Stimulated activated CD8-positive, alpha-beta memory T cell treated with anti-CD3 and anti-CD28 coated beads, Interleukin-15, amount 100 ng/mL, for 24 hours (primary cell): ENCODE measurements around the gene CACNG1.

ENCODE experiments used
- DNase-seq: peaks from one replicate; pipeline ENCODE4 v3.0.0-alpha.2; 2020; ENCODE audit warnings: low read depth

CACNG1 gene, protein sequence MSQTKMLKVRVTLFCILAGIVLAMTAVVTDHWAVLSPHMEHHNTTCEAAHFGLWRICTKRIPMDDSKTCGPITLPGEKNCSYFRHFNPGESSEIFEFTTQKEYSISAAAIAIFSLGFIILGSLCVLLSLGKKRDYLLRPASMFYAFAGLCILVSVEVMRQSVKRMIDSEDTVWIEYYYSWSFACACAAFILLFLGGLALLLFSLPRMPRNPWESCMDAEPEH

DNA sequence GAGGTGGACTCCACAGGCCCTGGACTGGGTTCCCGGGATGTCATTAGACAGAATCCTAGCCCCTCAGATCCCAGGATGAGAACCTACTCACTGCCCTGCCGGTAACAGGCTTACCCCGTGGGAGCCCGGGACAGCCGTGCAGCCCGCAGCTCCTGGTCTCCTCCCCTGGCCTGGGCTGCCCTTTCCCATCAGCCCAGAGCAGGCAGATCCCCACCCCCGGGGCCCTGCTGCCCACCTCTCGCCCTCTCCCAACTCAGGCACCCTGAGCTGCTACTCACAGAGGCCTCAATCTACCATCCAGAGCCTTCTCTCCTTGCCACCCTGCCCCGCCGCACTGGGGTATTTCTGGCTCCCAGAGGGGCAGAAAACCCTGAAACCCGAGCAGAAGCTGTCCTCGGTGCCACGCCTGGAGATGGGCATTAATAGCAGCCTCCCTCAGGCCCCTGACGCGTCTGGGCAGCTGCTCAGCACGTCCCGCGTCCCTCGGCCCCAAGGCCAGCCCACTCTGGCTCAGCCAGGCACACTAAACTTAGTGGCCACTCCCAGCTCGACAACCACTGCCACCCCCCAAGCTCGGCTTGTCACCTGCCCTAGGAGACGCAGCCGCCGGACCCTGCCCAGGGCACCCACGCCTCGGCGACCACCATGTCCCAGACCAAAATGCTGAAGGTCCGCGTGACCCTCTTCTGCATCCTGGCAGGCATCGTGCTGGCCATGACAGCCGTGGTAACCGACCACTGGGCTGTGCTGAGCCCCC lies at the start of gene CACNG1:
Gene CACNG1 (plus strand): TSS at position 539 of the 757 bp plus-strand sequence. CDS start 107 bp downstream, at position 646.
- no peak for DNase-seq

DNA sequence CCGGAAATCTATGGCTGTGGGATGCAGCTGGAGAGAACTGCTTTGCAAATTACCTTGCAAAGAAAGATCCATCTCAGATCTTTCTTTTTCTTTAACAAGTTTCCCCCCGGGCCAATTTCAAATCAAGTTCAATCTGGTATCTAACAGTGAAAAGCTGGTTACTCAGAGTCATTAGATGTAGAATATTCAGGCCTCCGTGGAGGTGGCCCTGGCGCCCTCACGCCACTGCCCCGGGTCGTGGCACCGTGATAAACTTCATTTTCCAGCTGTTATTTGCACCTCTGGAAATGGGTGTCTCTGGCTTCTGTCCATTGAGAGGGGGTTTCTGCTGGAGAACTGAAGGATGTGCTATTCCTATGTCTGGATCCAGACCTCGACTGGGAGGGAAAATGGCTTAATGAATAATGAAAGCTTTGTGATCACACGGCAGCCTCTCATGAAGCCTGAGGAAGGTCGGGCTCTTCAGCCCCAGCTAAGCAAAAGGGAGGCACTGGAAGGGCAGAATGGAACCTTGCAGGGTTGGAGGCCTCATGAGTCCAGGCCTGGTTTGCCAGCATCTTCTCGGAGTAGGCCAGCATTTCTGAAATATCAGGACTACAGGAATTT lies 49.3 kb upstream of the CACNG1 start:
- DNase-seq: no peak

DNA sequence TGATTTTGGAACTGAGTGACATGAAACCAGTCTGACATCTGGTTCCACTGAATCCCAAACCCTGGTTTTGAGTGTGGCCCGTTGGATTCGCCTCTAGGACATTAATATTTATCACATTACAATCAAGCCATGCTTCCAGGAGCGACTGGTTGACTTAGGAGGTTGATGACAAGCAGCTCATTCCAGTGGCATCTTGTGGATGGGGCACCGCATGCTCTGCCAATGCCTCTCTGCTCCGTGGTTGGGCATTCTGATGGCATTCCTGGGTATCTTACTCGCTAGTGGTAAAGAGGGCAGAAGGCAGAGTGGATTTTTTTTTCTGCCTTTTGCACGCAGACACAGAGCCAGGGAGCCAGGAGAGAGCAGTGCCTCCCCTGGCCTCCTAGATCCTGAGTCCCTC lies 48.4 kb upstream of the CACNG1 start:
- no peak for DNase-seq

DNA sequence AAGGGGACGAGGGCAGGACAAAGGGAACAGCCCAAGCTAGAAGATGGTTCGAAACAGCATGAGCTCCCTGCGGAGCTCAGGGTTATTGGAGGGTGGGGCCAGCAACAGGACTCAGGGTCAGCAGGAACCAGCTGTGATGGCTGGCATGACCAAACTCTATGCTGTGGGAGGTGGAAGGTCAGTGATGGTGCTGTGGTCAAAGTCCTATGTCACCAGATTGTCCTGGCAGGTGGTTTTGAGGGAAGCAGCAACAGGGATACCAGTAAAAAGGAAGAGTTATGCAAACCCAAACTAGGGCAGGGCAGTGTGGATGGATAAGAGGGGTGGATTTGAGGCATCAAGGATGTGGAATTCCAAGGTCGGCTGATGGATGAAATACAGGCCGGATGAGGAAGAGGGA lies 47.4 kb upstream of the CACNG1 start:
- DNase-seq: no peak

DNA sequence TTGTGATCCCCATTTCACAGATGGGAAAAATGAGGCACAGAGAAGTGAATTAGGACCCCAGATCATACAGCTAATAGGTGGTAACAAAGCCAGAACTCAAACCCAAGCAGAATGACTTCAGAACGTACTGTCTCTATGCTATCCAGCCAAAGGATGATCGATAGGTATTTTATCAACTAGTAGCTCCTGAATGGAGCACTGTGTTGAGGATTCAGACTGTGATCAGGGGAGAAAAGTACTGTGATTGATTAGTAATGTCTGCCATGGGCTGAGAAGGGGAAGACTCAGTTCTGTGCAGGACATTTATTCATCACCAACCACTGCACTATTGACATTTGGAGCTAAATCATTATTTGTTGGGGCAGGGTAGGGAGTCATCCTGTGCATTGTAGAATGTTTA lies 41.1 kb upstream of the CACNG1 start:
- DNase-seq: no peak

DNA sequence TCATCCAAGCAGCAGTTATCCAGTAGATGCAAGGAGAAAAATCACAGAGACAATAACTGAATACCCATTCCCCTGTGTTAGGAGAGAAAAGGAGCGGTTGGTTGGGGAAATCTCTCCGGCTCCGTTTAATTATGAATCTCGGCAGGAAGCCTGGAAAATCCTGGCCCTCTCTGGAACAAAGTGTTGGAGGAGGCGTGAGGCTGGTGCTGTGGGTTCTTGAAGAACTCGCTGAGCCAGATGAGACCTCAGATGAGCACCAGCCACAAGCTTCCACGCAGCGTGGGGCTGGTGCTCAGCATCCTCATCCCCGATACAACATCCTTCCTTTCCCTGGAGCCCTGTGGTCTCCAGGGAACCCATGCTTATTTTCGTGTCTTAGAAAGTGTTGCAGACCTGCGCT lies 40.2 kb upstream of the CACNG1 start:
- DNase-seq: no peak

DNA sequence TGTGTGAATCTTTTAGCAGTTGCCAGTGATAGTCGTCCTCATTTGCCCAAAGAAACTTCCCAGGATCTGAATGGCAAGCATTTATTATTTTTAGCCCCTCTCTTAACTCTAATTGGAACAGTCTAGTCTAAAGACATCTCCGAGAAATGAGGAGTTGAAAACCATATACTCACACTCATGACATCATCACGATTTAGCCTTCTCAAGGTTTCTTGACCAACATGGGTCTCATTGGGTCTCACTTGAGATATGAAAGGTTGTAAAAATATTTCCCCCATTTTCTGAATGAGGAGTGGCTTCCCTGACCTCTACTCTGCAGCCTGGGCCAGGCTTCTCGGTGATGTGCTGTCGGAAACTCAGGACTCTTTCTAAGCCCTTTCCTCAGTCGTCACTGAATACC lies 37.1 kb upstream of the CACNG1 start:
- DNase-seq: no peak

DNA sequence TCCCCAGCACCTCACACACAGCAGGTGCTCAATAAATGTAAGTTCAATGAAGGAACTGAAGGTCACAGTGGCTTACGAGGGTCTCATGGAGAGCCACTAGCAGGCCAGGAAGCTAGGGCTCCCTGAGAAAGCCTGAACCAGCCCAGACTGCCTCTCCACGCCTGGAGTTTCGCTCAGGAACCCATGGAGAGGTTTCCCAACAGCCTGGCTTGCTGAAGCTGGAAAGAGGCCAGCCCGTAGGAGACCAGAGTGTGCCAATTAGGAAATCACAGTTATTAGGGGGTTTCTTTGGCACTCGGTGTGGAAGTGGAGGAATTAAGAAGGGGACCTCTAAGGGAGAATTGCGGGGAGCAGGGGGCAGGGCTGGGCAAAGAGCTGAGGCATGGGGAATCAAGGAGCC lies 36.3 kb upstream of the CACNG1 start:
- DNase-seq: no peak

DNA sequence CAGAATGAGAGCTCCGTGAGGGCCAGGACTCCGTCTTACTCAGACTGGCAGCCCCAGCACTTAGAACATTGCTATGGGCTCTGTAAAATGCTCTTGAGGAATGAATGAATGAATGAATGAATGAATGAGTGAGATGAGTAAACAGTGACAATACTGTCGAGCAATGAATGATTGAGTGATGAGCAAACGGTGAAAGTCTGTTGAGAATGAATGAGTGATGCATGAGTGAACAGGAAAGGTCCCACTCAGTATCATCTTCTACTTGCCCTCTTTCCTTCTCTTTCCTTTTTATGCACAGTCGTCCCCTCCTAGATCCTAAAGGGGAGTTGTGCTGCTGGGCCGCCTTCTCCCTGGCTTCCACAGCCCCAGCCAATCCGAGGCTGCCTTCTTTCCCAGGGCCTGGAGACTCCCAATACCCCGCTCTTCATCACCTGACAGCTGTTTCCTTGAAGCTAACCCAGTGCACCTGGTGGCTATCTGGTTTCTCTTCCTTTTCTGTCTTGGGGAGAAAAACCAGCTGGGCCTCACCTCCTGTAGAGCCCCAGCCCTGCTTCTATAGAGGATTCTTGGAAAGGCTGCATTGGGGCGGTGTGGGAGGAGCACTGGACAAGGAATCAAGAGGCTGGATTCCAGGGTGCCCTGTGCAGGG lies 32.7 kb upstream of the CACNG1 start:
- DNase-seq: no peak

DNA sequence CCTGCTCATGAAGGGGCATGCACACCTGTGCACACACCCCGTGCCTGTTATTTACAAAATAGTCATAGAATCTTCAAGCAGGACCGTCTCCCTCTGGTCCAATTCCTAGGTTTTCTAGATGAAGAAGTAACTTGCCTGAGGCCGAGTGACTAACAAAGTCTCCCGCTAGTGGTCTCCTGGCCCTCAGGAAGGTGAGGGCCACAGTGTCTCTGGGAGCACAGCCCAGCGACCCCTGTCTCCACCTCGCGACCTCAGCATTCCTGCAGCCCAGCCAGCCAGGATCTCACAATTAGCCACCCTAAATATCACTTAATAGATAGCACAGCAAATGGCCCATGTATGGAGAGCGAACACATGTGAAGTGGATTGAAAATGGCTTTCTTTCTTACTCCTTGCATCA lies 30.5 kb upstream of the CACNG1 start:
- DNase-seq: no peak

DNA sequence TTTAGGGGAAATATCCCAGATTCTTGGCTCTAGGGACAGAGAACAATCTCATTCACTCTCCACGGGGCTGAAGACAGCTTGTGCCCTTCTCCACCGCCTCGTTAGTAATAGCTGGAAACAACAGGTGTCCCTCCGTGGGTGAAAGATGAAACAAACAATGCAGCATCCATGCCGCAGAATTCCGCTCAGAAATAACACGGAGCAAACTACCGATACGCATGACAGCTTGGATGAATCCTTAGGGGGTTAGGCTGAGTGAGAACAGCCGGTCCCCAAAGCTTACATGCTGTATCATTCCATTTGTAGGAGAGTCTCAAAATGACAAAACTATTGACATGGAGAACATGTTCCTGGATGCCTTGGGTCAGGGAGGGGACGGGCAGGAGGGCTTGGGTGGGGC lies 29.4 kb upstream of the CACNG1 start:
- DNase-seq: no peak

DNA sequence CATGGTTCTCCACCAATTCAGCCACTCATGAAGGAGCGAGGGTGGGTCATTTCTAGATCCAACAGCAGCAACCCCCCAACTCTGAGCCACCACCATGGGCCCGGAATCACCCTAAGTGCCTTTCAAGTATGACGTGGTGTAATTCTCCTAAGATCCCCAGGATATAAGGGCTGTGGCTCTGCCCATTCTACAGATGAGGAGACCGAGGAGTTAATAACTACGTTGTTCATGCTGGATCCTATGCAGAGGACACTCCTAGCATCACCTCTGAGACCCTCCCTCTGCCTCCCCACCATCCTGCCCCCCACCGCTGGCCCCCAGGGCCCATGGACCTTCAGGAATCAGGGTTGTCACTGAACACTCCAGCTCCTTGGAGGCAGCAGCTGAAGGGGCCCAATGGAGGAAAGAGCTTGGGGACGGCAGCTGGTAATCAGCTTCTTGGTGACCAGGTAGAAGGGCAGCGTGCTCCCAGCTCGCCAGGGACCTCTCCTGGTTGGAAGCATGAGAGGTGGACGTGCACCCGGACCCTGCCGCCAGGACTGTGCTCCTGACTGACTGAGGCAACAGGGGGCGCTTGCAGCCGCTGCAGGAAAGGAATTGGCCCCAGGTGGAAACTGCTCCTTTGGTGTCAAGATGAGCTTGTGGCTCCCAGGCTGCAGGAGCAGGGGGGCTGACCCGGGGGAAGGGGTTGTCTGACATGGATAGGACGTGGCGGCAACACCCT lies 28.2 kb upstream of the CACNG1 start:
- DNase-seq: no peak

DNA sequence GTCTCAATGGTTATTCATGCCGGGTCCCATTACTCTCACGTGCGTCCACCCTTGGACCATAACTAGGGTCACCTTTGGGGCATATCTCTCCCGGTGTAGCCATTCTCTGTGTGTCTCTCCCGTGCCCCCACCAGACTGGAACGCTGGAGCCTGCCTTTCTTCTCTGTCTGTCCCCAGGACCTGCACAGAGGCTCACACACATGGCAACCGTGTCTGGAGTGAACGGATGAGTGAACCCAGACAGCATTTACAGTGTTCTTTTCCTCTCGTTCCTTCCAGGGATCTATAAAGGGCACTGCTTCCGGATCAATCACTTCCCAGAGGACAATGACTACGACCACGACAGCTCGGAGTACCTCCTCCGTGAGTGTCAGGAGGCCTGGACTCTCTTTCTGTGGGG lies 26.4 kb upstream of the CACNG1 start:
- no peak for DNase-seq

DNA sequence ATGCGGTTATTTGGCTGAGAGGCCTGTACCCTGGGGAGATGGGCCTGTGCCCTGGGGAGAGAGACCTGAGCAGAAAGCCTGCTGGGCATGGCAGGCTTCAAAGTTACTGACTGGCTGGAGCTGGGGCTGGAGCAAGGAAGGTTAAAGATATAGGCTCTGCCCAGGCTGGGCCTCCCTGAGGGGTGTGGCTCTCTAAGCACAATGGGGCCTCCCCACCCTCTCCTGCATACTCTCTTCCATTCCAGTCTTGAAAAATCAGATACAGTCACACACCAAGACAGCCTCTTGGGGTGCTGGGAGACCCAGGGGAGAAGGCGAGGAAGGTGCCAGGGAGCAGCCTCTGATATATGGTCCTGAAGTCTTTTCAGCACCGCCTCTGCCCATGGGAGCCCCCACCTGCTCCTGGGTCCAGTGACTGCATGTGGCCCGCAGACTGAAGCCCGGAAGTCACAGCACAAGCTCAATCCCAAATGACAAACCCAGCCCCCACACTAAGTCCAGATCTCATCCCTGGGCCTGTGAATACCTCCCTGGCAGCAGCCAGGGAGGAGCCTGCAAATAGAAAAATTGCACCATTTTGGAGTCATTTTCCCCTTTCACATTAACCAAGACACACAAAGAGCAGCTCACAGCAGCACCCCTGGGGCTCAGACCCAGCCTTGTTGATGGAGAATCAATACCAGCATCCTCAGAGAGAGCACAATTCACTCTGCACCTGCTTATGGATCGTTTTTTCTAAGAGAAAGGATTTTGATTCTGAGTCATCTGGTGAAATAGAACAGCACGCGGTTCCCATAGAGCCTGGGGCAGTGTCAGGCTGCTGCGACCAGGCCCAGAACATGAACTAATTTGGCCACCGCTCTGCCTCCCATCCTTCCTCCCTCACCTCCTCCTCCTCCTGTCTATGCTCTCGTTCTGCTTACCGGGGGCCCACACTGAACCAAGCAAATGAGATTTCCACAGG lies 25.6 kb upstream of the CACNG1 start:
- DNase-seq: no peak

DNA sequence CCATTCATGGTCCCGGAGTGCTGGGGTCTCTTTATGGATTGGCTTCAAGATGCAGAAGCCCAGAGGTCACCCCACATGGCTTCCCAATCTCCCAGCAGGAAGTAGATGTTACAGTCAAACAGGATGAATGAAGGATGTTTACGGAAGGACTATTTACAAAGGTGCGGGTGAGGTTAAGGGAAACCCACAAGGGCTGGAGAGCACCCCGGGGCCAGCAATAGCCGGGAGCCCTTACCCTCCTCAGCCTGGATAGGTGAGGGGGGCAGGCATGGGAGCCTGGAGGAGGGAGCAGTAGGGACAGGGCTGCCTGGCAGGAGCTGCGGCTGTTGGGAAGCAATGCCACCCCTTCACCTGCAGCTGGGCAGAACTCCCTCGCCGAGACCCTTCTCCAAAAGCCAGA lies 24.5 kb upstream of the CACNG1 start:
- DNase-seq: no peak

DNA sequence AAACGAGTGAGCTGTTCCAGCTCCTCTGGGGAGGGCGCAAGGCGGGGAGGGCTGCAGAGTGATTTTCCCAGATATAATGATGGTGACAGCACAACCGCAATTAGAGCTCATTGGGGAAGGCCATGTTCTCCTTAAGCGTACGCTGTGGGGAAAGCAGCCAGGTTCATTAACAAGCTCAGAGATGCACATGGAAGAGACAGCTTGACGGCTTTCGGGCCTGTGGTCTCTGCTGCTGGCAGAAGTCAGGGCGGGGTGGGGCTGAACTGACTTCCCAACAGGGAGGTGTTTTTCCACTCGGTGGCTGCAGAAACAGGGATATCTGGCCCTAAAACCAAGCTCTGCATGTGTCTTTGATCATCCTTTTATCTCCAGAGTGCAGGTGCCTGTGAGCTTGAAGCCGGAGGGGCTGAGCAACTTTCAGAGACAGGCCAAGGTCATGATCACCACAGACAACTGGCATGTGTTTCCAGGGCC lies 24.0 kb upstream of the CACNG1 start:
- DNase-seq: no peak

DNA sequence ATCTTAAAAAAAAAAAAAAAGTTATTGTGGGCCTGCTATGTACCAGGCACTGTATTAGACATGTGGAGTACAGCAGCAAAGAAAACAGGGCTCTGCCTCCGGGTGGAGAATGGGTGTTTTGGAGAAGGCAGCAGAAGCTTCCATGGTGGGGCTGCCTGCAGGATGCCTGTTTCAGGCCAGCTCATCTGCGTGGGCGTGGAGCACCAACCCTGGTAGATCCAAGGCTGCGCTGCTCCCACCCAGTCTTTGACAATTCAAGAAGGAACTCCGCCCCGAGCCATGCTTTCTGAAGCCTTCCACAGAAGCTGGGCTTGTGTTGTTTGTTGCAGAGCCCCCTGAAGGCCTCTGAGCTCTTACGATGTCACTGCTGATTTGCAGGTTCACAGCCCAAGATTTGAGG lies 23.2 kb upstream of the CACNG1 start:
- DNase-seq: no peak

DNA sequence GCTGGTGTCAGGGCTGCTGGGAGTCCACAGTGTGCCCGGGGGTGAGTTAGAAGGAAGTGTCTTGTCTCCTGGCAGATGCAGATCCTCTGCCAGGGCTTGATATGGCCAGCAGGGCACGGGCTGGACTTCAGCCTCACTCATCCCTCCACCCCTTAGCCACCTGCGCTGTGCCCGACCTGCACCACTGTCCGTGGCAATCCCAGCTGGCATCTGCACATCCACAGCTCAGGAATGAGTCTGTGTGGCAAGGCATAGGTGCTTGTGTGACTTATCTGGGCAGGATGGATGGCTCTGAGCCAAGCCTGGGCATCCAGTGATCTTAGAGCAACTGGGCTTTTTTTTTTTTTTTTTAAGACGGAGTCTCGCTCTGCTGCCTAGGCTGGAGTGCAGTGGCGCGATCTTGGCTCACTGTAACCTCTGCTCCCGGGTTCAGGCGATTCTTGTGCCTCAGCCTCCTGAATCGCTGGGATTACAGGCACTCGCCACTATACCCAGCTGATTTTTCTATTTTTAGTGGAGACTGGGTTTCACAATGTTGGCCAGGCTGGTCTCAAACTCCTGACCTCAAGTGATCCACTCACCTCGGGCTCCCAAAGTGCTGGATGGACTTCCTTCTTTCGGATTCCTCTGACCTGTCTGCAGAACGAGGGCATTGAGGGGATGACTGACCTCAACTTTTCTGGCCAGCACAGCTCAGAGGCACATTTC lies 22.5 kb upstream of the CACNG1 start:
- DNase-seq: no peak

DNA sequence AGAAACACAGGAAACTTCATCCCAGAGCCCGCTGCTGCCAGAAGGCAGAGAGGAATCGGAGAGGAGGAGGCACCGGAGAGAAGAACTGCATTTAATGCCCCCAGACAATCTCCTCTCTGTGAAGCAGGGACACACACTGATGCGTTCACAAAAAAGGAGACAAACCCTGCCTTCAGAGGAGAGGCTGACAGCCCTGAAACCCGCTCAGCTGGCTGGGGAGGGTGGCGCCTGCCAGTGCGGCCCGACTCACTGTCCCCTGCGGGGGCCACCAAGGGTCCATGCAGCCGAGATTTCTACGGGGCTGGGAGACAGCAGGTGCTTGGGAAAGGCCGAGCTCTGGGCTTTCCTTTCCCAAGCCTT lies 21.9 kb upstream of the CACNG1 start:
- no peak for DNase-seq

DNA sequence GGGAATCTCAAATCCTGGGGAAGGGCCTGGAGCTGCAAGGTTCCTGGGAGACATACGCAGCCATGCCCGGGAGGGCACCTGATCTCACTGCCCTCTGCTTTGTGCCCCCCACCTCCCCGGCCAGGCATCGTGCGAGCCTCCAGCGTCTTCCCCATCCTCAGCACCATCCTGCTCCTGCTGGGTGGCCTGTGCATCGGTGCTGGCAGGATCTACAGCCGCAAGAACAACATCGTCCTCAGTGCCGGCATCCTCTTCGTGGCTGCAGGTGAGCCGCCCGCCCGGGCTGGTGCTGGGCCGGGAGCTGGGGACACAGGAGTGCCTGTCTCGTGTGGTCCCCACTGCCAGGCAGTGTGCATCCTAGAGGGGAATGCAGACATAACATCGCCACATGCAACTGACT lies 19.6 kb upstream of the CACNG1 start:
- no peak for DNase-seq
